ENCODE results near the gene TMEM233. TPM values are rescaled to one million over a fixed set of nuclear protein-coding genes. Genes with fewer than 3 reads are reported as not detected.

TMEM233 gene
- total RNA-seq, 1 experiment from 2014 or later = not detected

DNA sequence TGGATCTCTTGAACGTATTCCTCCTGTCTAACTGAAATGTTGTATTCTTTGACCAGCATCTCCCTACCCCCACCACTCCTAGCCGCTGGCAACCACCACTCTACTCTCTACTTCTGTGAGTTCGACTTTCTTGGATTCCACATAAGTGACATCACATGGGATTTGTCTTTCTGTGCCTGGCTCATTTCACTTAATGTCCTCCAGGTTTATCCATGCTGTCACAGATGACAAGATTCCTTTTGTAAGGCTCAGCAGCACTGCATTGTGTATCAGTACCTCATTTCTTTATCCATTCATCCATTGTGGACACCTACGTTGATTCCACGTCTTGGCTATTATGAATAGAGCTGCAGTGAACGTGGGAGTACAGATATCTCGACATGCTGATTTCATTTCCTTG lies 84.9 kb downstream of the TMEM233 start:
- peak overlapping the region; percentile 39 for H3K27ac Mint-ChIP-seq (ENCODE audit: unreplicated experiment)
- no TSS peak for BruUV-seq (replicated peaks)
- no peak for DNase-seq
- TF ChIP-seq, protein P1, sequence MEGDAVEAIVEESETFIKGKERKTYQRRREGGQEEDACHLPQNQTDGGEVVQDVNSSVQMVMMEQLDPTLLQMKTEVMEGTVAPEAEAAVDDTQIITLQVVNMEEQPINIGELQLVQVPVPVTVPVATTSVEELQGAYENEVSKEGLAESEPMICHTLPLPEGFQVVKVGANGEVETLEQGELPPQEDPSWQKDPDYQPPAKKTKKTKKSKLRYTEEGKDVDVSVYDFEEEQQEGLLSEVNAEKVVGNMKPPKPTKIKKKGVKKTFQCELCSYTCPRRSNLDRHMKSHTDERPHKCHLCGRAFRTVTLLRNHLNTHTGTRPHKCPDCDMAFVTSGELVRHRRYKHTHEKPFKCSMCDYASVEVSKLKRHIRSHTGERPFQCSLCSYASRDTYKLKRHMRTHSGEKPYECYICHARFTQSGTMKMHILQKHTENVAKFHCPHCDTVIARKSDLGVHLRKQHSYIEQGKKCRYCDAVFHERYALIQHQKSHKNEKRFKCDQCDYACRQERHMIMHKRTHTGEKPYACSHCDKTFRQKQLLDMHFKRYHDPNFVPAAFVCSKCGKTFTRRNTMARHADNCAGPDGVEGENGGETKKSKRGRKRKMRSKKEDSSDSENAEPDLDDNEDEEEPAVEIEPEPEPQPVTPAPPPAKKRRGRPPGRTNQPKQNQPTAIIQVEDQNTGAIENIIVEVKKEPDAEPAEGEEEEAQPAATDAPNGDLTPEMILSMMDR (IDR thresholded peaks at IDR 0.05; ENCODE audit: unreplicated experiment) = no peak
- no peaks in the 10 kb centered on the region for H3K9me3 Mint-ChIP-seq (ENCODE audit: low read depth, unreplicated experiment)
- CTCF ChIA-PET = no interaction called here
- H3K27me3 Mint-ChIP-seq (ENCODE audit: unreplicated experiment) = no peaks in the 10 kb centered on the region
- intact Hi-C loops (cut with micrococcal nuclease; ENCODE audit: unreplicated experiment) = no loop called here
- peaks cover 42% of the 10 kb centered on the region for H3K4me1 Mint-ChIP-seq (ENCODE audit: low read depth, unreplicated experiment)
- H3K4me3 Mint-ChIP-seq (ENCODE audit: low read depth, unreplicated experiment) = no peak overlapping the region
- peaks cover 83% of the 10 kb centered on the region for H3K36me3 Mint-ChIP-seq (ENCODE audit: insufficient read depth, unreplicated experiment)

DNA sequence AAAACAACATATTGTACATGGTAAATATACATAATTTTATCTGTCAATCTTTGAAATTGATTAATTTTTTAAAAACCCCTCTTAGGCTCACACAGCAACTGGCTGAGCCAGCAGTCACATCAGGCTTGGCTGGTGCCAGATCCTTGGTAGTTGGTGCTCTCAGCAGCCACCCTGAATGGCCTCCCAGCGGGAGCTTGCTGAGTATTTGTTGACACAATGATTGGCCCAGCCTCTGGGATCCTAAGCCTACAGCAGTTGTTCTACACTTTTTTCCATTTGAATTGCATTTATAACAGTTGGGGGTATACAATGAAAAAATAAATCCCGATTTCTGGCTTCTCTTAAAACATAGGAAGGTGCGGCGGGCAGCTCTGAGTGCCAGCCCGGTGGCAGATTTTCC lies 85.5 kb downstream of the TMEM233 start:
- CTCF ChIA-PET = interaction anchor here (0.6 kb wide), 1 partner anchor 244 kb away, joined by 10 read pairs; no protein-coding TSS in a partner anchor
- H3K27ac Mint-ChIP-seq (ENCODE audit: unreplicated experiment) = peak overlapping the region; percentile 38
- no peaks in the 10 kb centered on the region for H3K9me3 Mint-ChIP-seq (ENCODE audit: low read depth, unreplicated experiment)
- intact Hi-C loops (cut with micrococcal nuclease; ENCODE audit: unreplicated experiment) = no loop called here
- no peak overlapping the region for H3K4me3 Mint-ChIP-seq (ENCODE audit: low read depth, unreplicated experiment)
- H3K4me1 Mint-ChIP-seq (ENCODE audit: low read depth, unreplicated experiment) = peaks cover 42% of the 10 kb centered on the region
- H3K36me3 Mint-ChIP-seq (ENCODE audit: insufficient read depth, unreplicated experiment) = peaks cover 82% of the 10 kb centered on the region
- no TSS peak for BruUV-seq (replicated peaks)
- DNase-seq = no peak
- TF ChIP-seq, protein P1 (IDR thresholded peaks at IDR 0.05; ENCODE audit: unreplicated experiment) = no peak
- H3K27me3 Mint-ChIP-seq (ENCODE audit: unreplicated experiment) = no peaks in the 10 kb centered on the region

DNA sequence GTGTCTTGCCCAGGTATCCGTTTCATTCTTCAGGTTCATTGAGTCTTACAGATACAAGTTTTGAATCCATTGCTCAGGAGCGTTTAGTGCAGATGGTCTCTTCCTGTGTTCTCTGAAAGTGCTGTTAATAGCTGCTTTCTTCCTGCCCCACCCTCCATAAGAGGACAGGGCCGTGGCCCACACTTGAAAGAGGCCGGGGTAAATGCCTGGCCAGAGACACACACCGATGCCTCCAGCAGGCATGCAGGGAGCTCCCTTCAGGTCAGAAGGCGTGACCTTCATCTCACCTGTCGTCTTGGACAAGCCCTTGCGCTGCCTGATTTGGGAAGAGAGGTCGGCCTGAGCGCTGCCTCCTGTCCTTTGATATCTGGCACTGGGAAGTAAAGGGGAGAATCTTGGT lies 85.9 kb downstream of the TMEM233 start:
- Mint-ChIP-seq H3K4me1 (ENCODE audit: low read depth, unreplicated experiment) (peaks cover 42% of the 10 kb centered on the region), H3K9me3 (ENCODE audit: low read depth, unreplicated experiment) (no peaks in the 10 kb centered on the region), H3K4me3 (ENCODE audit: low read depth, unreplicated experiment) (no peak overlapping the region), H3K27me3 (ENCODE audit: unreplicated experiment) (no peaks in the 10 kb centered on the region), H3K27ac (ENCODE audit: unreplicated experiment) (peak overlapping the region; percentile 38), H3K36me3 (ENCODE audit: insufficient read depth, unreplicated experiment) (peaks cover 78% of the 10 kb centered on the region)
- BruUV-seq (replicated peaks) = no TSS peak
- intact Hi-C loops (cut with micrococcal nuclease; ENCODE audit: unreplicated experiment) = no loop called here
- CTCF ChIA-PET = interaction anchor here (0.6 kb wide), 1 partner anchor 243 kb away, joined by 10 read pairs; no protein-coding TSS in a partner anchor
- TF ChIP-seq, protein P1 (IDR thresholded peaks at IDR 0.05; ENCODE audit: unreplicated experiment) = no peak
- no peak for DNase-seq

DNA sequence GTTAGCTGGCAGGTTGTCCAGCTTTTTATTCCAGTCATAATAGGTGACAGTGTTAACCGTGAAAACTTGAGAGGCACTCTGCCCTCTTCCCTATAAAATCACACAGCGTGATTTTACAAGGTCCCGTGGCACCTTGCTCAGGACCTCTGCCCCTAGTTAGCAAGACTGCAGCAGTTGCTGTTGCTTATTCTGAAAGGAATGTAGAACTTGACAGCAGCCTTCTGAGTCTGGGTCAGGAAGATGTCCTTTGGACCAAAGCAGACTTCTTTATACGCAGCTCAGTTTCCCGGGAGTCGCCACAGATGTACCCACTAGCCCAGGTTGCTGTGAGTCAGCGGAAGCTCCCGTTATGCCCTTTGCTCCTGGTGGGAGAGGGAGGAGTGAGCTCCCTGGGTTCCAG lies 87.5 kb downstream of the TMEM233 start:
- Mint-ChIP-seq H3K27ac (ENCODE audit: unreplicated experiment) (peak overlapping the region; percentile 41), H3K4me3 (ENCODE audit: low read depth, unreplicated experiment) (no peak overlapping the region), H3K4me1 (ENCODE audit: low read depth, unreplicated experiment) (peaks cover 57% of the 10 kb centered on the region), H3K27me3 (ENCODE audit: unreplicated experiment) (no peaks in the 10 kb centered on the region), H3K36me3 (ENCODE audit: insufficient read depth, unreplicated experiment) (peaks cover 80% of the 10 kb centered on the region), H3K9me3 (ENCODE audit: low read depth, unreplicated experiment) (no peaks in the 10 kb centered on the region)
- TF ChIP-seq, protein P1 (IDR thresholded peaks at IDR 0.05; ENCODE audit: unreplicated experiment) = no peak
- BruUV-seq (replicated peaks) = TSS peak; percentile 1
- intact Hi-C loops (cut with micrococcal nuclease; ENCODE audit: unreplicated experiment) = no loop called here
- CTCF ChIA-PET = interaction anchor here (0.9 to 2.3 kb wide), 2 partner anchors 14 kb away, joined by 3 to 5 read pairs; no protein-coding TSS in a partner anchor
- DNase-seq = no peak
